HG02973 (cell line): Measurements from ENCODE around the gene ASB16.

ENCODE experiments used
- ATAC-seq: cut with Tn5 transposase; IDR thresholded peaks from one replicate; pipeline ENCODE4 v1.9.1; 2021; ENCODE audit warnings: moderate library complexity; ENCODE audit not compliant: unreplicated experiment

Gene ASB16

GRCh38 chr17:44222112-44222869 is 51.8 kb downstream of the ASB16 start:
- no peak for ATAC-seq

GRCh38 chr17:44223541-44224071 is 53.1 kb downstream of the ASB16 start:
- no peak for ATAC-seq
